ENCODE data around the gene RSRC1.

Gene RSRC1

GRCh38 chr3:158470944-158471638 lies 361.2 kb downstream of the RSRC1 start:
- Histone ChIP-seq H3K4me3 (no peak overlapping the region), H3K9me3 (no peaks in the 10 kb centered on the region), H3K27me3 (no peaks in the 10 kb centered on the region), H3K36me3 (no peaks in the 10 kb centered on the region), H3K4me1 (peaks cover 0 to 14% (median 2%) of the 10 kb centered on the region in 4 donors), H3K27ac (no peak overlapping the region)
- intact Hi-C loops (cut with DNase I; ENCODE audit: low total_unique reads) = no loop called here
- TF ChIP-seq, protein P1, sequence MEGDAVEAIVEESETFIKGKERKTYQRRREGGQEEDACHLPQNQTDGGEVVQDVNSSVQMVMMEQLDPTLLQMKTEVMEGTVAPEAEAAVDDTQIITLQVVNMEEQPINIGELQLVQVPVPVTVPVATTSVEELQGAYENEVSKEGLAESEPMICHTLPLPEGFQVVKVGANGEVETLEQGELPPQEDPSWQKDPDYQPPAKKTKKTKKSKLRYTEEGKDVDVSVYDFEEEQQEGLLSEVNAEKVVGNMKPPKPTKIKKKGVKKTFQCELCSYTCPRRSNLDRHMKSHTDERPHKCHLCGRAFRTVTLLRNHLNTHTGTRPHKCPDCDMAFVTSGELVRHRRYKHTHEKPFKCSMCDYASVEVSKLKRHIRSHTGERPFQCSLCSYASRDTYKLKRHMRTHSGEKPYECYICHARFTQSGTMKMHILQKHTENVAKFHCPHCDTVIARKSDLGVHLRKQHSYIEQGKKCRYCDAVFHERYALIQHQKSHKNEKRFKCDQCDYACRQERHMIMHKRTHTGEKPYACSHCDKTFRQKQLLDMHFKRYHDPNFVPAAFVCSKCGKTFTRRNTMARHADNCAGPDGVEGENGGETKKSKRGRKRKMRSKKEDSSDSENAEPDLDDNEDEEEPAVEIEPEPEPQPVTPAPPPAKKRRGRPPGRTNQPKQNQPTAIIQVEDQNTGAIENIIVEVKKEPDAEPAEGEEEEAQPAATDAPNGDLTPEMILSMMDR (IDR thresholded peaks at IDR 0.05) = no peak
- DNase-seq = no peak

DNA sequence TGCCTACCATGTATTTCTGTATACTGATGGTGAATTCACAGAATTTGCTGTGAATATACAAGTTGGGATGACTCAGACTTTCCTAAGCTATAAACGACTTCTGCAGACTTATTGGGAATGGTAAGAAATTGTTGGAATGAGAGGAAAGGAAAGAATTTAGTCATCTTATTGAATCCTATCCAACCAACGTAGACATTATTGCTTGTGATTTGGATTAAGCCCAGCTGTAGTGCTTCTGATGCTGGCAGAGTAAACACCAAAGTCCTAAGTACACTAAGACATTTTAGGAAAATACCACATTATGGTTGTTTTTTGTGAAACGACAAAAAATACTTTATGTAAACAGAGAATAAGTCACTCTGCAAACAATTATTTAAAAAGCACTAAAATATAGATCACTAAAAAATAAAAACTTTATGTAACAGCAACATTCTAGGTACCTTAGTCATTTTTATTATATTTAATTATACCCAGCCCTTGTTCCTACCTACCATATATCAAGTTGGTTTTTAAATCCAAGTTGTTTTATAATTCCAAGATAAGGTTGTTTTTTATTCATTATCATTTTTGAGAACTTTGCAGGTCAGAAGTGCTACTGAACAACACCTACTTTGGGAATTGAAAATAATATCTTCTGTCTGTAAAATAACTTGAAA lies 361.9 kb downstream of the RSRC1 start:
- Histone ChIP-seq H3K9me3 (no peaks in the 10 kb centered on the region), H3K4me3 (no peak overlapping the region), H3K36me3 (no peaks in the 10 kb centered on the region), H3K27ac (no peak overlapping the region), H3K4me1 (peaks cover 0 to 14% (median 2%) of the 10 kb centered on the region in 4 donors), H3K27me3 (no peaks in the 10 kb centered on the region)
- intact Hi-C loops (cut with DNase I; ENCODE audit: low total_unique reads) = no loop called here
- TF ChIP-seq, protein P1 (IDR thresholded peaks at IDR 0.05) = no peak
- no peak for DNase-seq

- H3K27ac ChIP-seq = no peak overlapping the region
- intact Hi-C loops (cut with DNase I; ENCODE audit: low total_unique reads) = no loop called here
- H3K36me3 ChIP-seq = no peaks in the 10 kb centered on the region
- no peaks in the 10 kb centered on the region for H3K9me3 ChIP-seq
- no peaks in the 10 kb centered on the region for H3K27me3 ChIP-seq
- no peak overlapping the region for H3K4me3 ChIP-seq
- TF ChIP-seq, protein P1 (IDR thresholded peaks at IDR 0.05) = no peak
- DNase-seq = no peak
- no peaks in the 10 kb centered on the region for H3K4me1 ChIP-seq
Measured at GRCh38 chr3:158479051-158479450, 369.2 kb downstream of the RSRC1 start.

- intact Hi-C loops (cut with DNase I; ENCODE audit: low total_unique reads) = no loop called here
- DNase-seq = no peak
- H3K9me3 ChIP-seq = no peaks in the 10 kb centered on the region
- H3K4me3 ChIP-seq = no peak overlapping the region
- no peak overlapping the region for H3K27ac ChIP-seq
- H3K27me3 ChIP-seq = no peaks in the 10 kb centered on the region
- TF ChIP-seq, protein P1 (IDR thresholded peaks at IDR 0.05) = no peak
- no peaks in the 10 kb centered on the region for H3K4me1 ChIP-seq
- H3K36me3 ChIP-seq = no peaks in the 10 kb centered on the region
Measured at GRCh38 chr3:158483701-158484235, 373.9 kb downstream of the RSRC1 start.

GRCh38 chr3:158486200-158486599 lies 376.3 kb downstream of the RSRC1 start:
- Histone ChIP-seq H3K4me3 (no peak overlapping the region), H3K27me3 (no peaks in the 10 kb centered on the region), H3K36me3 (no peaks in the 10 kb centered on the region), H3K9me3 (no peaks in the 10 kb centered on the region), H3K4me1 (no peaks in the 10 kb centered on the region), H3K27ac (no peak overlapping the region)
- no peak for DNase-seq
- intact Hi-C loops (cut with DNase I; ENCODE audit: low total_unique reads) = no loop called here
- TF ChIP-seq, protein P1 (IDR thresholded peaks at IDR 0.05) = no peak
